Psoas muscle (tissue), 8 donors: ENCODE measurements around the gene THOC6. TPM values are rescaled to one million over a fixed set of nuclear protein-coding genes. Genes with fewer than 3 reads are reported as not detected.
A peak's percentile ranks its signal among the peaks of the same experiment; 100 is the strongest.

Experiments
- ATAC-seq, 4 donors: fragments of 200-7000 bp; cut with Tn5 transposase; one replicate each; pipeline ENCODE4 v1.9.1; 2020; ENCODE audit warnings: moderate library complexity in 3 of 4, mild to moderate bottlenecking in 2 of 4
- DNase-seq, 2 donors: peaks; one replicate each; pipeline ENCODE4 v3.0.0-alpha.2; 2020
- H3K27ac ChIP-seq: fragments of 200-600 bp; one replicate; pipeline ENCODE4 v1.8.0; 2022
- H3K27me3 ChIP-seq, 3 donors: fragments of 200-600 bp in 1 of 3; one replicate each; pipeline versions ENCODE4 v1.6.1 to v1.8.0; 2013 to 2022; ENCODE audit warnings: low read length in 2 of 3, mild to moderate bottlenecking in 2 of 3, moderate library complexity in 1 of 3; ENCODE audit not compliant: insufficient read depth in 3 of 3
- H3K36me3 ChIP-seq, 2 donors: fragments of 200-600 bp in 1 of 2; one replicate each; pipeline versions ENCODE4 v1.6.1 to v1.8.0; 2013 to 2022; ENCODE audit warnings: low read depth in 1 of 2, mild to moderate bottlenecking in 1 of 2, moderate library complexity in 1 of 2; ENCODE audit not compliant: insufficient read depth in 1 of 2
- H3K4me1 ChIP-seq: fragments of 200-600 bp; one replicate; pipeline ENCODE4 v1.8.0; 2022
- H3K4me3 ChIP-seq: fragments of 200-600 bp; one replicate; pipeline ENCODE4 v1.8.0; 2022; ENCODE audit warnings: mild to moderate bottlenecking
- H3K9me3 ChIP-seq: fragments of 200-600 bp; one replicate; pipeline ENCODE4 v1.8.0; 2022
- whole genome bisulfite sequencing, 3 donors: extraction: QIAGEN DNeasy Blood & Tissue Kit; methylation state at CpG; one replicate each; pipeline versions ENCODE4 v1.1.6 to v1.1.7; 2013; 5-methylcytosine and 5-hydroxymethylcytosine counted together
- intact Hi-C, 2 donors: fragments of 100-400 bp; cut with DNase I; formaldehyde crosslinking; loops; one replicate each; pipeline versions ENCODE4 v1.11.0 to v1.14.2; 2022
- polyA plus RNA-seq, 3 donors: library from polyadenylated mRNA; stranded (reverse); fragments of 200-250 nt; gene quantifications; one replicate each; pipeline ENCODE4 v1.2.3, GENCODE V29; 2013
- total RNA-seq, 4 donors: library from RNA; stranded (reverse); fragmentation: NEBNext Ultra II Directional in 2 of 4; extraction: Animal tissue kit (Norgen Biotek cat#: 25700) in 2 of 4; gene quantifications; one replicate each; pipeline versions ENCODE4 v1.2.1 to v1.2.4, GENCODE V29; 2021 to 2023
- TF ChIP-seq, protein P1 (sequence below): fragments of 200-600 bp; IDR thresholded peaks from one replicate; pipeline ENCODE4 v1.8.0; 2022; ENCODE audit warnings: antibody characterized with exemption
- donor health status: healthy with polysubstance abuse.
- donor health status: DM: no; HTN: no; CAD: no; lungs with moderate emphysema.
- donor health status: Bipolar disorder and iron deficiency.
- donor health status: healthy.
- donor health status: DM: yes; HTN: yes; CAD: no.
- donor health status: DM: no; HTN: no; CAD: no.
- donor health status: DM: no; HTN: no; CAD: no.
- donor health status: DM: yes; HTN: yes; CAD: no.

The THOC6 gene
- total and polyA plus RNA-seq, 7 donors, result 17.0 to 72.2 (median 26.9) TPM

DNA sequence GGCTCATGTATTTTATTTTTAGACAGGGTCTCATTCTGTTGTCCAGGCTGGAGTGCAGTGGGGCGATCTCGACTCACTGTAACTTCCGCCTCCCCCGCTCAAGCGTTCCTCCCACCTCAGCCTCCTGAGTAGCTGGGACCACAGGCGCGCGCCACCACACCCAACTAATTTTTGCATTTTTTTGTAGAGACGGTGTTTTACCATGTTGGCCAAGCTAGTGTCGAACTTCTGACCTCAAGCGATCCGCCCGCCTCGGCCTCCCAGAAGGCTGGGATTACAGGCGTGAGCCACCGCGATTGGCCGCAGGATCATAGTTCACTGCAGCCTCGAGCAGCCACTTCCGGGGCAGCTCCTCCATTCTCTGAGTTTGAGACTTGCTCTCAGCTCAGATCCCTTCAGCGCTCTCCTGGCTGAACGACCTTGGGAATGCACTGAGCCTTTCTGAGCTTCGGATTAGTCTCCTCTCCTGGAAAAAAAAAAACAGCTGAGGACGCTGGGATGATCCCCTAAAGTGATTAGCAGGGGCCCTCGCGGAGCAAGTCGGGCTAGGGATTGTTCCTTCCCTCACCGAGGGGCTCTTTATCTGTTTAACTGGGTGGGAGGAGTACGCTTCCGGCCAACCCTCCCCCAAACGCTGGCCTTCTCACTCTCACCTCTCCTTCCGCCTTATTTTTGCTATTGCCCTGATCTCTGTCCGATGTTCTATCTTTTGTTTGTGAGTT, 42.5 kb upstream of the THOC6 start:
- 57 to 61% (median 60%) methylated on average over 31 to 33 of the region's 33 CpGs for WGBS, 3 donors
- Histone ChIP-seq H3K9me3 (no peaks in the 10 kb centered on the region), H3K36me3 (no peaks in the 10 kb centered on the region), H3K4me3 (peak overlapping the region; percentile 89), H3K27me3 (peaks cover 0 to 6% (median 2%) of the 10 kb centered on the region in 3 donors), H3K27ac (no peak overlapping the region), H3K4me1 (peaks cover 25% of the 10 kb centered on the region)
- DNase-seq (no peak), ATAC-seq (no peak)
- TF ChIP-seq, protein P1, sequence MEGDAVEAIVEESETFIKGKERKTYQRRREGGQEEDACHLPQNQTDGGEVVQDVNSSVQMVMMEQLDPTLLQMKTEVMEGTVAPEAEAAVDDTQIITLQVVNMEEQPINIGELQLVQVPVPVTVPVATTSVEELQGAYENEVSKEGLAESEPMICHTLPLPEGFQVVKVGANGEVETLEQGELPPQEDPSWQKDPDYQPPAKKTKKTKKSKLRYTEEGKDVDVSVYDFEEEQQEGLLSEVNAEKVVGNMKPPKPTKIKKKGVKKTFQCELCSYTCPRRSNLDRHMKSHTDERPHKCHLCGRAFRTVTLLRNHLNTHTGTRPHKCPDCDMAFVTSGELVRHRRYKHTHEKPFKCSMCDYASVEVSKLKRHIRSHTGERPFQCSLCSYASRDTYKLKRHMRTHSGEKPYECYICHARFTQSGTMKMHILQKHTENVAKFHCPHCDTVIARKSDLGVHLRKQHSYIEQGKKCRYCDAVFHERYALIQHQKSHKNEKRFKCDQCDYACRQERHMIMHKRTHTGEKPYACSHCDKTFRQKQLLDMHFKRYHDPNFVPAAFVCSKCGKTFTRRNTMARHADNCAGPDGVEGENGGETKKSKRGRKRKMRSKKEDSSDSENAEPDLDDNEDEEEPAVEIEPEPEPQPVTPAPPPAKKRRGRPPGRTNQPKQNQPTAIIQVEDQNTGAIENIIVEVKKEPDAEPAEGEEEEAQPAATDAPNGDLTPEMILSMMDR, result no peak
- intact Hi-C loops, result no loop called here

DNA sequence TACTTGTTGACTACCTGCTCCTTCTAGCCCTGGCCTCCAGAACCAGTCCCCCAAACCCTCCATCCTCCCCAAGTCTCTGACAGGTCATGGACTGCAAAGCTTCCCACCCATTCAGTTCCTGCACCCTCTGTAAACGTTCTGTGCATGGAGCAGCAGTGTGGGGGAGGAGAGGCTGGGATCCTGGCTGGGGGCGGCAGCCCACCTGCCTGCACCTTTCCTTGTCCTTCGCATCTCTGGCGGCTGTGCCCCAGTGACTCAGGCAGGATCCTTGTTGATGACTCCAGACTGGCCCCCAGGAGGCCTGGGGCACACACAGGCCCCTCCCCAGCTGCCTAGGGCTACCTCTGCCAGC, 42.0 kb upstream of the THOC6 start:
- DNase-seq (no peak), ATAC-seq (no peak)
- Histone ChIP-seq H3K27ac (no peak overlapping the region), H3K4me1 (peaks cover 28% of the 10 kb centered on the region), H3K36me3 (no peaks in the 10 kb centered on the region), H3K4me3 (no peak overlapping the region), H3K27me3 (peaks cover 0 to 6% (median 0%) of the 10 kb centered on the region in 3 donors), H3K9me3 (no peaks in the 10 kb centered on the region)
- TF ChIP-seq, protein P1, result no peak
- WGBS, 3 donors, result 78 to 79% (median 78%) methylated on average over 4 of the region's 4 CpGs
- intact Hi-C loops, result no loop called here

DNA sequence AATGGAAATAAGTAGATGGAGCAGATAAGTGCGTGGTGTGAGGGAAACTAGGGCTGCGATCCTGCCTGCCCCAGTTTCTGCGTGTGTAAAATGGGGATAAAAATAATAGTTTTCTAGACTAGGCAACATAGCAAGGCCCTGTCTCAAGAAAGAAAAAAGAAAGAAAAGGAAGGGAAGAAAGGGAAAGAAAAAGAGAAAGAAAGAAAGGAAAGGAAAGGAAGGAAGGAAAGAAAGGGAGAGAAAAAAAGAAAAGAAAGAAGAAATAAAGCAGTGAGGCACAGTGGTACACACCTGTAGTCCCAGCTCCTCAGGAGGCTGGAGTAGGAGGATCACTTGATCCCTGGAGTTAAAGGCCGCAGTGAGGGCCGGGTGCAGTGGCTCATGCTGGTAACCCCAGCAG, 41.4 kb upstream of the THOC6 start:
- Histone ChIP-seq H3K27me3 (peaks cover 0 to 6% (median 0%) of the 10 kb centered on the region in 3 donors), H3K9me3 (no peaks in the 10 kb centered on the region), H3K4me1 (peaks cover 28% of the 10 kb centered on the region), H3K36me3 (no peaks in the 10 kb centered on the region), H3K4me3 (no peak overlapping the region), H3K27ac (no peak overlapping the region)
- TF ChIP-seq, protein P1, result no peak
- intact Hi-C loops, result no loop called here
- DNase-seq (no peak), ATAC-seq (no peak)
- 85 to 89% (median 88%) methylated on average over 5 of the region's 5 CpGs for WGBS, 3 donors

DNA sequence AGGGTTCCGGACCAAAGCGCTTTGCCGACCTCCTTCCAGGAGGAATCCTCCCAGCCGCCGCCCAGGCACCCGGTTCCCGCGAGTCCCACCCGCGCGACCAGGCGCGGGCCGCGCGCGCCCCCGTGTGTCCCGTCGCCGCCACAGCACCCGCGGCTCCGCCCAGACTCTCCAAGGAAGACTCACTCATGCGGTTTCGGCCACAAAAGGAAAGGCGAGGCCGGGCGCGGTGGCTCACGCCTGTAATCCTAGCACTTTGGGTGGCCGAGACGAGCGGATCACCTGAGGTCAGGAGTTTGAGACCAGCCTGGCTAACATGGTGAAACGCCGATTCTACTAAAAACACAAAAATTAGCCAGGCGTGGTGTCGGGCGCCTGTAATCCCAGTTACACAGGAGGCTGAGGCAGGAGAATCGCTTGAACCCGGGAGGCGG, 40.1 kb upstream of the THOC6 start:
- intact Hi-C loops, result no loop called here
- Histone ChIP-seq H3K27me3 (peaks cover 0 to 6% (median 0%) of the 10 kb centered on the region in 3 donors), H3K9me3 (no peaks in the 10 kb centered on the region), H3K36me3 (no peaks in the 10 kb centered on the region), H3K4me3 (peak overlapping the region; percentile 37), H3K27ac (peak overlapping the region; percentile 24), H3K4me1 (peaks cover 28% of the 10 kb centered on the region)
- DNase-seq (peak; percentile 84 to 90), ATAC-seq (peak; percentile 67 to 73 (median 69))
- TF ChIP-seq, protein P1, result peak; percentile 90
- 9 to 14% (median 10%) methylated on average over 29 to 42 of the region's 42 CpGs for WGBS, 3 donors
